Peyer's patch (tissue), 4 donors: ENCODE data around the gene PLCL2. TPM values are rescaled to one million over a fixed set of nuclear protein-coding genes. Genes with fewer than 3 reads are reported as not detected.

ENCODE experiments used
- DNase-seq, 3 donors: peaks; one replicate each; pipeline ENCODE4 v3.0.0-alpha.2; 2017 to 2019
- H3K27ac ChIP-seq, 4 donors: fragments of 200-600 bp; sonication (generic); one replicate each; pipeline ENCODE4 v1.5.1; 2016 to 2019
- H3K27me3 ChIP-seq, 2 donors: fragments of 200-600 bp; sonication (generic); one replicate each; pipeline ENCODE4 v1.5.1; 2019
- H3K36me3 ChIP-seq, 3 donors: fragments of 200-600 bp; sonication (generic); one replicate each; pipeline ENCODE4 v1.5.1; 2016 to 2019
- H3K4me1 ChIP-seq, 4 donors: fragments of 200-600 bp; sonication (generic); one replicate each; pipeline ENCODE4 v1.5.1; 2016 to 2019
- H3K4me3 ChIP-seq, 4 donors: fragments of 200-600 bp; sonication (generic); 1 replicate in 3 of 4; 2 replicates in 1 of 4; pipeline ENCODE4 v1.5.1; 2016 to 2019; ENCODE audit warnings: mild to moderate bottlenecking in 1 of 4
- H3K9me3 ChIP-seq, 4 donors: fragments of 200-600 bp; sonication (generic); one replicate each; pipeline ENCODE4 v1.5.1; 2016 to 2019; ENCODE audit warnings: mild to moderate bottlenecking in 1 of 4
- POLR2A ChIP-seq, 2 donors: fragments of 450-650 bp; IDR thresholded peaks; one replicate each; pipeline ENCODE4 v1.5.1; 2017; ENCODE audit warnings: antibody characterized with exemption in 2 of 2, mild to moderate bottlenecking in 2 of 2, moderate library complexity in 2 of 2
- total RNA-seq, 4 donors: library from RNA; depleted of rRNA; stranded (reverse); fragments of >200 nt; gene quantifications; one replicate each; pipeline ENCODE4 v1.1.0, GENCODE V29; 2016
- TF ChIP-seq, protein P1 (sequence below), 6 experiments: fragments of 450-650 bp in 4 of 6; fragments of 200-600 bp in 2 of 6; sonication (generic) in 1 of 6; IDR thresholded peaks; one replicate each; pipeline ENCODE4 v1.5.1; 2017 to 2019; ENCODE audit warnings: antibody characterized with exemption in 6 of 6, mild to moderate bottlenecking in 3 of 6, moderate library complexity in 1 of 6

Gene PLCL2
- total RNA-seq, 4 donors from 2014 or later = 21.8 to 39.6 (median 25.4) TPM

DNA sequence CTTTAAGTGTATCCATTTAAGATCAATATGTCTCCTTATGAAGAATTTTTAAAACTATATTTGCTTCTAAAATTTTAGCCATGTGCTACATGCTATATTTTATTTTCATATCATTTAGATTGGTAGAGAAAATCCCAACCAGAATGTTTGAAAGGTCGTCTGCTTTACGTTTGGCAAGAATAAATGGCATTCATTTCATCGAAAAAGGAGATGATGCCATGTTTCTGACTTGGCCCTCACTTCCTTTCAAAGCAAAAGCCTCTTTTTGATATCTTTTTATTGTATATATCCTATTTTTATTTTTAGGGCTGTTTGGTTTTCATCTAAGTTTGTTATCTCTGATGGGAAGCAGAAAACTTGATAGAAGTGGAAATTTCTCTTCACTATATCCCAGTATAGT lies 176.2 kb downstream of the PLCL2 start:
- Histone ChIP-seq H3K27me3 (no peaks in the 10 kb centered on the region), H3K27ac (no peak overlapping the region), H3K4me3 (no peak overlapping the region), H3K4me1 (no peaks in the 10 kb centered on the region), H3K9me3 (no peaks in the 10 kb centered on the region), H3K36me3 (no peaks in the 10 kb centered on the region)
- TF ChIP-seq POLR2A (IDR thresholded peaks at IDR 0.05) = no peak
- TF ChIP-seq, protein P1, sequence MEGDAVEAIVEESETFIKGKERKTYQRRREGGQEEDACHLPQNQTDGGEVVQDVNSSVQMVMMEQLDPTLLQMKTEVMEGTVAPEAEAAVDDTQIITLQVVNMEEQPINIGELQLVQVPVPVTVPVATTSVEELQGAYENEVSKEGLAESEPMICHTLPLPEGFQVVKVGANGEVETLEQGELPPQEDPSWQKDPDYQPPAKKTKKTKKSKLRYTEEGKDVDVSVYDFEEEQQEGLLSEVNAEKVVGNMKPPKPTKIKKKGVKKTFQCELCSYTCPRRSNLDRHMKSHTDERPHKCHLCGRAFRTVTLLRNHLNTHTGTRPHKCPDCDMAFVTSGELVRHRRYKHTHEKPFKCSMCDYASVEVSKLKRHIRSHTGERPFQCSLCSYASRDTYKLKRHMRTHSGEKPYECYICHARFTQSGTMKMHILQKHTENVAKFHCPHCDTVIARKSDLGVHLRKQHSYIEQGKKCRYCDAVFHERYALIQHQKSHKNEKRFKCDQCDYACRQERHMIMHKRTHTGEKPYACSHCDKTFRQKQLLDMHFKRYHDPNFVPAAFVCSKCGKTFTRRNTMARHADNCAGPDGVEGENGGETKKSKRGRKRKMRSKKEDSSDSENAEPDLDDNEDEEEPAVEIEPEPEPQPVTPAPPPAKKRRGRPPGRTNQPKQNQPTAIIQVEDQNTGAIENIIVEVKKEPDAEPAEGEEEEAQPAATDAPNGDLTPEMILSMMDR (IDR thresholded peaks at IDR 0.05) = no peak
- DNase-seq = no peak

DNA sequence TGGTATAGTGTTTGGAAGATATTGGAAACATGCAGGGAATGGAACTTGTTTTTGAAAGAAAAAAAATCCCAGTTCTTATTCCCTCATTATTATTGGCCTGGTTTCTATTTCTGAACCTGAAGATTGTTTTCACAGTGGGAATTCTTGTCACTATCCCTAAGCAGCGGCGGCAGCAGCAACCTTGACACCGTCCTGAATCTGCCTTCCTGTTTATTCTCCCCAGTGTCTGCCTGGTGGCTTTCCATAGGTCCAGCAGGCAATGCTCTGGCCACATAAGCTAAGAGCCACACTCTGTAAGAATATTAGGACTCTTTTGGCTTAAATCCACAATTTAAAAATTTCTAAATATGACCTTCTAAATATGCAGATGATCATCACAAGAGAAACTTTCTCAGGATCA lies 178.0 kb downstream of the PLCL2 start:
- H3K9me3 ChIP-seq = no peaks in the 10 kb centered on the region
- no peak overlapping the region for H3K27ac ChIP-seq
- no peaks in the 10 kb centered on the region for H3K4me1 ChIP-seq
- TF ChIP-seq, protein P1 (IDR thresholded peaks at IDR 0.05) = no peak
- TF ChIP-seq POLR2A (IDR thresholded peaks at IDR 0.05) = no peak
- DNase-seq = no peak
- peaks cover 0 to 2% (median 0%) of the 10 kb centered on the region in 3 donors for H3K36me3 ChIP-seq
- no peaks in the 10 kb centered on the region for H3K27me3 ChIP-seq
- no peak overlapping the region for H3K4me3 ChIP-seq

DNA sequence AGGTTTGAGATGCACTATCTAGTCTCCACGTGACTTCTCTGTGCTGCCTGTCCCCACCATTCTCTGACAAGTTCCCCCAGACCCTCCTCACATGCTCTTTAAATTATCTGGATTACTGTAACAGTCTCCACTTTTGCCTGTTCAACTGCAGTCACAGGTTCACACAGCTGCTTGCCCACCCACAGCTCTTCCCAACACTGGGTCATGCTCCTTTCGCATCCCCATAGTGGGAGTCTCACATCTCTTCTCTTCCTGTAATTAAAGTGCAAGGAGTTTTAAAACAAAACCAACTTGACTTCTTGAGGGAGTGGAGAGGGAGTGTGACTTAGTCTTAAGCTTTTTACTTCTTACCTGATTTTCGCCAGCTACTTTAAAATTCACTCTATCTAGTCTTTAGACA lies 178.8 kb downstream of the PLCL2 start:
- no peak overlapping the region for H3K27ac ChIP-seq
- DNase-seq = no peak
- no peaks in the 10 kb centered on the region for H3K27me3 ChIP-seq
- H3K9me3 ChIP-seq = no peaks in the 10 kb centered on the region
- no peak overlapping the region for H3K4me3 ChIP-seq
- no peak for TF ChIP-seq POLR2A (IDR thresholded peaks at IDR 0.05)
- TF ChIP-seq, protein P1 (IDR thresholded peaks at IDR 0.05) = no peak
- H3K36me3 ChIP-seq = peaks cover 0 to 9% (median 0%) of the 10 kb centered on the region in 3 donors
- H3K4me1 ChIP-seq = no peaks in the 10 kb centered on the region

DNA sequence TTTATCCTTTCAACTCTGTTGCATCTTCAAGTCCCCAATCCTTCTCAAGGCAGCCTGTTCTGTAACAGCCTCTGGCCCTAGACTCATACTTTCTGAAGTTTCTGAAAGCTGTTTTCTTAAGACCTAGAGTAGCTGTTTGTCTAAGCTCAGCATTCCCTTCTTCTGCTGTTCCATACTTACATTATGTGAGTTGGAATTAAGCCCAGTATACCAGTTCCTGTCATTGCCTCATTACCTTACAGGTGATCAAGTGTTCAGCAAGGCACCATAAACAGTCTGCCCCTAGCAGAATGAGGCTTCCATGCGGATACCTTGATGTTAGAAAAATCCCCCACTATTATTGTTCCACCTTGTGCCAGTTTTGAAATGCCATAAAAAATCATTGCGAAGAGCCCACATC lies 180.6 kb downstream of the PLCL2 start:
- Histone ChIP-seq H3K36me3 (peaks cover 0 to 14% (median 0%) of the 10 kb centered on the region in 3 donors), H3K4me3 (no peak overlapping the region), H3K4me1 (peaks cover 0 to 2% (median 0%) of the 10 kb centered on the region in 4 donors), H3K9me3 (no peaks in the 10 kb centered on the region), H3K27me3 (no peaks in the 10 kb centered on the region), H3K27ac (no peak overlapping the region)
- no peak for DNase-seq
- TF ChIP-seq POLR2A (IDR thresholded peaks at IDR 0.05) = no peak
- TF ChIP-seq, protein P1 (IDR thresholded peaks at IDR 0.05) = no peak

DNA sequence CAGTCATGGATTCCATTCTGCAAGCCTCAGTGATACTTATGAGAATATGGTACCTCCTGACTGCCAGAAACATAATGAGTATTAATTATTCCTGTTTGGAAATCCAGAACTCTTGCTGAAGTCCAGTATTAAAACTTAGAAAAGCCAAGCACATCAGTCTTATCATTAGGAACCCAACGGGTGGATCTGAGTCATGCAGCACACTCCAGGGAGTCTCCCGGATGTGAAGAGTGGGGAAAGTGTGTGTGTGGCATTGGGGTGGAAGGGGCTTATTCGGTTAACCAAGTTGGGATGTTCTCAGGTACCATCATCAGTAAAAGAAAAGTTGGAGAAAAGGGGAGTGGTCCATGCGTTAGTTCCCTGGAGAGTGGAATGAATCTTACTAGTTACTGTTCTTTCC lies 181.1 kb downstream of the PLCL2 start:
- Histone ChIP-seq H3K4me3 (no peak overlapping the region), H3K4me1 (peaks cover 0 to 7% (median 0%) of the 10 kb centered on the region in 4 donors), H3K36me3 (peaks cover 0 to 16% (median 0%) of the 10 kb centered on the region in 3 donors), H3K9me3 (no peaks in the 10 kb centered on the region), H3K27me3 (no peaks in the 10 kb centered on the region), H3K27ac (no peak overlapping the region)
- no peak for DNase-seq
- no peak for TF ChIP-seq POLR2A (IDR thresholded peaks at IDR 0.05)
- TF ChIP-seq, protein P1 (IDR thresholded peaks at IDR 0.05) = no peak

DNA sequence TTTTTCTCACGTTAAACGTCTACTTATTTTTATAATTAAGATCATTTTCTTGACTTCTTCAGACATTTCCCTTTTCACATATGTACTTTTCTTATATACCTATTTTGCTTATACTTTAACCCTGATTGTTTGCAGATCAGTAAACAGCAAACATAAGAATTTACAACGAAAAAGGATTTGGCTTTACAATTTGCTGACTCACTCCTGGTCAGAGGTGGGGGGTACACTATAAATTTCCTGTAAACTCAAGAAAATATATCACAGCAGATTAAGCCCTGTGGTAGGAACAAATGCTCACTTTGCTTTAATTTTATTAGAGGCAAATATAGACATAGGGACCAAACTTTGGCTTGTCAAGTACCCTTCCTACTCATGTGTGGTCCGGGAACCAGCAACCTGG lies 185.0 kb downstream of the PLCL2 start:
- H3K27me3 ChIP-seq = no peaks in the 10 kb centered on the region
- no peak overlapping the region for H3K27ac ChIP-seq
- H3K9me3 ChIP-seq = no peaks in the 10 kb centered on the region
- H3K36me3 ChIP-seq = peaks cover 0 to 22% (median 0%) of the 10 kb centered on the region in 3 donors
- peaks cover 0 to 7% (median 0%) of the 10 kb centered on the region in 4 donors for H3K4me1 ChIP-seq
- TF ChIP-seq, protein P1 (IDR thresholded peaks at IDR 0.05) = no peak
- TF ChIP-seq POLR2A (IDR thresholded peaks at IDR 0.05) = no peak
- DNase-seq = no peak
- no peak overlapping the region for H3K4me3 ChIP-seq
